HG03521 (cell line): Measurements from ENCODE around the gene OR5P2.
"Not testable (repeated sequence)": the region's sequence is repeated elsewhere in the genome, so short reads cannot be mapped to it uniquely, and the experiment has no call there.

ENCODE experiments used
- ATAC-seq: cut with Tn5 transposase; IDR thresholded peaks from one replicate; pipeline ENCODE4 v1.9.1; 2021; ENCODE audit warnings: mild to moderate bottlenecking, moderate library complexity; ENCODE audit not compliant: unreplicated experiment

OR5P2 gene, protein sequence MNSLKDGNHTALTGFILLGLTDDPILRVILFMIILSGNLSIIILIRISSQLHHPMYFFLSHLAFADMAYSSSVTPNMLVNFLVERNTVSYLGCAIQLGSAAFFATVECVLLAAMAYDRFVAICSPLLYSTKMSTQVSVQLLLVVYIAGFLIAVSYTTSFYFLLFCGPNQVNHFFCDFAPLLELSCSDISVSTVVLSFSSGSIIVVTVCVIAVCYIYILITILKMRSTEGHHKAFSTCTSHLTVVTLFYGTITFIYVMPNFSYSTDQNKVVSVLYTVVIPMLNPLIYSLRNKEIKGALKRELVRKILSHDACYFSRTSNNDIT

DNA sequence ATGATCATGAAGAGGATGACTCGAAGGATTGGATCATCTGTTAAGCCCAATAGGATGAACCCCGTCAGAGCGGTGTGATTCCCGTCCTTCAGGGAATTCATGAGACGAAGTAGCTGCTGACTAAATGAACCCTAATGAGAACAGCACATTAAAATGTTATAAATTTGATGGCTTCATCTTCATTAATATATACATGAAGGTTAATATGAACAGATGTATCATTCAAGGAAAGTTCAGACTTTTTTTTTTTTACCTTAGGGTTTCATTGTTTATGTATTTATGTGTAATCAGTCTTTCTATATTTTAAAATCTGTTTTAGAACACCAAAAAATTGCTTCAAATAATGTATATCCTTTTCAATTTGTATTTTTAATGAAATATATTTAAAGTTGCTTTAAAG is at the start of gene OR5P2:
Gene OR5P2, minus strand, starts transcription at position 101 of the 400 bp plus-strand sequence. Its CDS starts 0 bp downstream, at position 101.
- ATAC-seq, result no peak

DNA sequence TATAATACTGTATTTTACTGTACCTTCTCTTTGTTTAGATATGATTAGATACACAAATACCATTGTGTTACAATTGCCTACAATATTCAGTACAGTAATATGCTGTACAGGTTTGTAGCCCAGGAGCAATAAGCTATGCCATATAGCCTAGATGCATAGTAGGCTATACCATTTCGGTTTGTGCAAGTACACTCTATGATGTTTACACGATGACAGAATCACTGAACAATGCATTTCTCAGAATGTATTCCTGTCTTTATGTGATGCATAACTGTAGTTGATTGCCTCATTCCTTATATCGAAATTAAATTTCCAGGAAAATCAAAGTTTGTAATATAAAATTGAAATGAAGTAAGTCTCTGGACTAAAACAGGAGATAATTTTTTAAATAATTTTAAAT is 49.3 kb upstream of the OR5P2 start:
- ATAC-seq, result no peak

DNA sequence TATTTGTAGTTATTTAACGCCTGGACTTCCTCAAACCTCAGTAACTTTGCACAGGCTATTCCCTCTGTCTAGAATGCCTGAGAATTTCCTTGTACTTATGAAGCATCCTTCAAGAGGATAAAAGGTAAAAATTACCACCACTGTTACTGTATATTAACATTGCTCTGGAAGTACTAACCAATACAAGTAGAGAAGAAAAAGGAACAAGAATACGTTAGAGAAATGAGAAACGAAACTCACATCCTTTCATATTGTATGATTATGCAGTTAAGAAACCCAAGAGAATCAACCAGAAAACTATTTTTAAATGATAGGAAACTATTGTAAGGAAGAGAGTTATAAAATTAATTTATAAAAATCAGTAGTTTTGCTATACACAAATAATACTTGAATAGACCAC is 48.2 kb upstream of the OR5P2 start:
- ATAC-seq, result no peak

DNA sequence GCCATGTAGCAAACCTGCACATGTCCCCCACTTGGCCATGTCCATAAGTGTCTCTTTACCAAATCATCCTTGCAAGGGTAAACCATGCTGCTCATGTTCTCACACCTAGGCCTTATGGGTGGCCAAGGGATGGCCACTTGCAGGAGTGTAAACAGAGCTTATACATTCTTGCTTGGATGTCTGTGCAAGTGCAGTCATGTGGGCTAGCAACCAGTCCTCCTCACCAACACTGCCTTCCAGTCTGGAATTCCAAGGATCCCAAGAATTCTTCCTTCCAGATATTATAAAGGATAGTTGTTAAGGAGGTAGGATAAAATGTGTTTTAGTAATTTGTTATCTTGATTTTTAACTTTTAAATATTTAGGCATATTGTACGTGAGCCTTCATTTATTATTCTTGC is 47.8 kb upstream of the OR5P2 start:
- no peak for ATAC-seq

DNA sequence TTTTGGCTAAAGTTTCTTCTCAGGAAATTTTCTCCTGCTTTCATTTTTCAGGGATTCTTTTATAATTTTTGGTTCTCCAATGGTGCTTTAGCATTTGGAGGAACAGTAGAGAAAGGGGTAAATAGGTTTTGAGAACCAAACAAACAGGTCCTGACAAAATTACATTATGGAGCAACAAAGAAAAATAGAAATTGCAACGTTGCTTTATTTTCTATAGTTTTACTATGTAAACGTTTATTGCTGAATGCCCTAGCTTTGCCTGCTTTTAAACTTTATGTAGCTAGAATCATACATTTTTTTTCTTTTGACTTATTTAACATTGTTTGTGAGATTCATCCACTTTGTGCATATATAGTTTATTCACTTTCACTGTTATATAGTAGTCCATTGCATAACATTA is 43.8 kb upstream of the OR5P2 start:
- no peak for ATAC-seq

DNA sequence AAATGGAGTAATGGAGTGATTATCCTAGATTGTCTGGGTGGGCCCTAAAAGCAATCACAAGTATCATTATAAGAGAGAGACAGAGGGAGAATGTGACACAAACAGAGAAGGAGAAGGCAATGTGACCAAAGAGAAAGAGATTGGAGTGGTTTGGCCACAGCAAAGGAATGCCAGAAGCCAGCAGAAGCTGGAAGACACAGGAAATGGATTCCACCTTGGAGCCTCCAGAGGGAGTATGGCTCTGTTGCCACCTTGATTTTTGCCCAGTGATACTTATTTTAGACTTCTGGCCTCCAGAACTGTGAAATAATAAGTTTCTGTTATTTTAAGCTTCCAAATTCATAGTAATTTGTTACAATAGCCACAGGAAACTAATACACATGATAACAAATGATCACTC is 36.8 kb upstream of the OR5P2 start:
- no peak for ATAC-seq

DNA sequence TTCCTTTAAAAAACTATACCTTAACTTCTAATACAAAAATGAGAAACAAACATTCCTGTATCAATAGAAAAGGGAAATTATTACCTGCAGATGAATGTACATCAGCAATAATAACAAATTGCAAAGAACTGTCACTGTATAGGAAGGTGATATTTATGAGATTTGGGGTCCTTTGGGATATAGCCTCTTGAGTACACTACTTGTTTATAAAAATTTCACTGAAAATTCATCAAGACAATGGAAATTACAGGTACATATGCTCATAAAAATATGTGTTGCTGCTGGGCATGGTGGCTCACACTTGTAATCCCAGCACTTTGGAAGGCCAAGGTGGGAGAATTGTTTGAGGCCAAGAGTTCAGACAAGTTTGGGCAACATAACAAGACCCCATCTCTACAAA is 34.0 kb upstream of the OR5P2 start, which contains the start of gene OR5P3:
Gene OR5P3, minus strand, starts transcription at position 101 of the 400 bp plus-strand sequence.
- ATAC-seq, result no peak

DNA sequence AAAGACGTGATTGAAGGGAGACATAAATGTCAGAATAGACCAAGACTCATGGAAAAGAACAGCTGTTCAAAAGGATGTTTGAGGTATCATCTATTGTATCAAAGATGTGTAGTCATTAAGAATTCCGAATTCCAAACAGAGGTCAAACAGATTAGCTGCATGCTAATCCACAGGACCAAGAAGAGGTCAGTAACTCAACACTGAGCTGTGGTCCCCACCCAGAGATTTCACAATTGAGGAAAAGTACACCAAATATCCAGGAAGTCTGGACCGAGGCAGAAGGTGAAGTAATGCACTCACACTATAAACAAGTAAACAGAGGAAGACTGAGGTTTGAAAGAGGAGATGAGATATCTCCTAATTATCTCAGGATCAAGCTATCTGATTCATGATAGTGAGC is 29.6 kb upstream of the OR5P2 start:
- no peak for ATAC-seq

DNA sequence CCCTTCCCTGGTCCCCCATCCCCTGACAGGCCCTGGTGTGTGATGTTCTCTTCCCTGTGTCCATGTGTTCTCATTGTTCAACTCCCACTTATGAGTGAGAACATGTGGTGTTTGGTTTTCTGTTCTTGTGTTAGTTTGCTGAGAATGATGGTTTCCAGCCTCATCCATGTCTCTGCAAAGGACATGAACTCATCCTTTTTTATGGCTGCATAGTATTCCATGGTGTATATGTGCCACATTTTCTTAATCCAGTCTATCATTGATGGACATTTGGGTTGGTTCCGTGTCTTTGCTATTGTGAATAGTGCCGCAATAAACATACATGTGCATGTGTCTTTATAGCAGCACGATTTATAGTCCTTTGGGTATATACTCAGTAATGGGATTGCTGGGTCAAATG is 23.7 kb upstream of the OR5P2 start:
- not testable (repeated sequence) for ATAC-seq

DNA sequence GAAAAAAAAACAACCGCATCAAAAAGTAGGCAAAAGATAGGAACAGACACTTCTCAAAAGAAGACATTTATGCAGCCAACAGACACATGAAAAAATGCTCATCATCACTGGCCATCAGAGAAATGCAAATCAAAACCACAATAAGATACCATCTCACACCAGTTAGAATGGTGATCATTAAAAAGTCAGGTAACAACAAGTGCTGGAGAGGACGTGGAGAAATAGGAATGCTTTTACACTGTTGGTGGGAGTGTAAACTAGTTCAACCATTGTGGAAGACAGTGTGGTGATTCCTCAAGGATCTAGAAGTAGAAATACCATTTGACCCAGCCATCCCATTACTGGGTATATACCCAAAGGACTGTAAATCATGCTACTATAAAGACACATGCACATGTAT is 18.2 kb upstream of the OR5P2 start:
- ATAC-seq, result not testable (repeated sequence)

DNA sequence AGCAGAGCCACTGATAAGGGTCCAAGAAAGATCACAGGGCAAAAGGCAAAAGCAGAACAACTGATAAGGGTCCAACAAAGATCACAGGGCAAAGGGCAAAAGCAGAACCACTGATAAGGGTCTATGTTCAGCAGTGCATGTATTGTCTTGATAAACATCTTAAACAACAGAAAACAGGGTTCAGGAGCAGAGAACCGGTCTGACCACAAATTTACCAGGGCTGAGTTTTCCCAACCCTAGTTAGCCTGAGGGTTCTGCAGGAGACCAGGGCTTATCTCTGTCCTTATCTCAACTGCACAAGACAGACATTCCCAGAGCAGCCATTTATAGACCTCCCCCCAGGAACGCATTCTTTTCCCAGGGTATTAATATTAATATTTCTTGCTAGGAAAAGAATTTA is 13.6 kb upstream of the OR5P2 start:
- ATAC-seq, result not testable (repeated sequence)

DNA sequence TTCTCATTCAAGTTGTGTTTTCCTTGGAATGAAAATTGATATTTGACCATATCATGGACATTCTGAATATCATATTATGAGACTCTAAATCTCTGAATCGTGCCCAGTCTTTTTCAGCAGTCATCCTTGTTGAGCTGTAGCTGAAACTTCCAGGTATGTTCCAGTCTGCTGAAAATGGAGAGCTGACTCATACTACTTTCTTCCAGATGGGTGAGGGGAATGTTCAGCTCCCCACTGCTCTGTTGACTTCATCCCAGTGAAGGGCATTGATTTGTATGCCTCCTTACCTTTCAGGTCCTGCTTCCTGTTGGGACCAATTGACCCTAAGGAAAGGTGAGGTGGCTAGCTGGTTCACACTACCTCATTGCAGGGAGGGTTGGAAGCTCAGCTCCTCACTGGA is 3.5 kb downstream of the OR5P2 start:
- no peak for ATAC-seq

DNA sequence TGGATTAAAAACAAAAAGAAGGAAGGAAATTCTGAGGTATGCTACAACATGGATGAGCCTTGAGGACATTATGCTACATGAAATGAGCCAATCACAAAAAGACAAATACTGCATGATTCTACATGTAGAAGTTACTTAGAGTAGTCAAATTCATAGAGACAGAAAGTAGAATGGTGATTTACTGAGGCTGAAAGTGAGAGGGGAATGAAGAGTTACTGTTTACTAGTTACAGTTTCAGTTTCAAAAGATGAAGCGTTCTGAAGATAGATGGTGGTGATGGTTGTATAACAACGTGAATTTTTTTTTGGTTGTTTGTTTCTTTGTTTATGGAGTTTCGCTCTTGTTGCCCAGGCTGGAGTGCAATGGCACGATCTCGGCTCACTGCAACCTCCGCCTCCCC is 9.5 kb downstream of the OR5P2 start:
- ATAC-seq, result peak; percentile 100

DNA sequence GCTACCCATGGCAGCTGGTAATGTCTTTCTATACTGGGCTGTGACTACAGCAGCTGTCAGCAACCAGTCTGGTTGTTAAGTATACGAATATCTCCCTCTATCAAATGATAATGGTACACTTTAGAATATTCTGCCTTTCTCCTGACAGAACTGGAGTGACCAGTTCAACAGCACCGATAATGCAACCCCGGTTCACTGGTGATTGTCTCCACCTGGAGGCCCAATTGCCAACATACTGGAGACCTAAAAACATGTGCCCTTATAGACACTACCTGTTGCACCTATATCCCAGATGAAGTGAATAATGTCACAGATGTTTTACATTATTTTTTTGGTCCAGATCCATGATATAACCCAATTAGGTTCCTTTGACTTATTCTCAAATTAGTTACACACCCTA is 21.1 kb downstream of the OR5P2 start:
- no peak for ATAC-seq

DNA sequence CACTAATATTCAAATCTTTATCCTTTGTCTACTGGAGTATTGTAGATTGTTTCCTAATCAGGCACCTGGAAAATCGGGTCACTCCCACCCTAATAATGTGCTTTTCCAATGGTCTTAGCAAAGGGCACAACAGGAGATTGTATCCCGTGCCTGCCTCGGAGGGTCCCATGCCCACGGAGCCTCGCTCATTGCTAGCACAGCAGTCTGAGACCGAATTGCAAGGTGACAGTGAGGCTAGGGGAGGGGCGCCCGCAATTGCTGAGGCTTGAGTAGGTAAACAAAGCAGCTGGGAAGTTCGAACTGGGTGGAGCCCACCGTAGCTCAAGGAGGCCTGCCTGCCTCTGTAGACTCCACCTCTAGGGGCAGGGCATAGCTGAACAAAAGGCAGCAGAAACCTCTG is 32.4 kb downstream of the OR5P2 start:
- ATAC-seq, result not testable (repeated sequence)

DNA sequence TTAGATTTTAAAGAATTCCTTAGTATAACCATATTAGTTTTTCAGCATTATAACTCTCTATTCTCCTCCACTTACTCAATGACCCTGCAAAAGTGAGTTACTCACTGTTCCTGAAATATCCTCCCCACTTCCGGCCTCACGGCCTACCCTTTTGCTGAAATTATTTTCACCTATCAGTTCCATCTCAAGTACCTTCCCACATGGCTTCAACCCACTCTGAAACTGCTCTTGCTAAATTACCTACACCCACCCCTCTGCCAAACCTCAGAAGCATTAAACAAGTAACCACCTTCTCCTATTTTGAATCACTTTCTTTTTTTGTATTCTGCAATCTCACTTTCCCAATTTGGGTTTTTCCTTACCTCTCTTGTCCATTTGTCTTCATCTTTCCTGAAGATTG is 37.7 kb downstream of the OR5P2 start:
- ATAC-seq, result peak; percentile 59

DNA sequence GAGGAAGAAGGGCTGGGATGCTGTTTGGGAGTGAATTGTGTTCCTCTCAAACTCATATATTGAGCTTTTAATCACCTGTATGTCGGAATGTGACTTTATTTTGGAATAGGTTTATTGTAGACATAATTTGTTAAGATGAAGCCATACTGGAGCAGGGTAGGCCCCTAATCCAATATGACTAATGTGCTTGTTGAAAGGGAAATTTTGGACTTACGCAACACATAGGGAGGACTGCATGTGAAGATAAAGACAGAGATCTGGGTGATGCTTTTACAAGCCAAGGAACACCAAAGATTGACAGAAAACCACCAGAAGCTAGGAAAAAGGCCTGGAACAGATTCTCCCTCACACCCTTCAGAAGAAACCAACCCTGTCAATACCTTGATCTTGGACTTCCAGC is 47.3 kb downstream of the OR5P2 start:
- ATAC-seq, result no peak
